ENCODE results near the gene CT45A3. TPM values are rescaled to one million over a fixed set of nuclear protein-coding genes. Genes with fewer than 3 reads are reported as not detected.
"Not testable (repeated sequence)": the region's sequence is repeated elsewhere in the genome, so short reads cannot be mapped to it uniquely, and the experiment has no call there.

The CT45A3 gene, protein sequence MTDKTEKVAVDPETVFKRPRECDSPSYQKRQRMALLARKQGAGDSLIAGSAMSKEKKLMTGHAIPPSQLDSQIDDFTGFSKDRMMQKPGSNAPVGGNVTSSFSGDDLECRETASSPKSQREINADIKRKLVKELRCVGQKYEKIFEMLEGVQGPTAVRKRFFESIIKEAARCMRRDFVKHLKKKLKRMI
- total RNA-seq (2021) (not detected in 2 replicates), Bru-seq, nascent RNA (not detected), BruChase-seq, experiment 1, labeled RNA remaining after a 2-hour chase (not detected), BruChase-seq, experiment 2, labeled RNA remaining after a 6-hour chase (not detected)
- long read RNA-seq = 0 reads

DNA sequence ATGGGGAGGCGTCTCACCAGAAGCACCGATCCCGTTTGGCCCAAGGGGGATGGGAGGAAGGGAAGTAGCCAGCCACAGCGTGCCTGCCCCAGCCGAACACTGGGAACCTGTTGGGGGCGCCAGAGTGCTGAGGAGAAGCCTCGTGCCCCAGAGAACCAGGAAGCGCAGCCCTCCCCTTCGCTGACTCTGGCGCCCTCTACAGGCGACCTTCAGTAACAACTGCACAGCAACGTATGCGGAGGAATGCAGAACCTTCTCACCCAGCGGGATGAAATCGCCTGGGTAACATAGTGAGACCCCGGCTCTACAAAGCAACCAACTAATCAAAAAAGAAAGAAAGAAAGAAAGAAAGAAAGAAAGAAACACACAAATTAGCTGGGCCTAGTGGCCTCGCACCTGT lies at the start of gene CT45A3:
TSS of gene CT45A3 (minus strand) at position 101 of the 400 bp plus-strand sequence. CDS start 3,747 bp downstream, outside the sequence.
- CTCF ChIA-PET; H3K27ac ChIP-seq (ENCODE audit: low read depth, low read length, poor library complexity, severe bottlenecking); BruUV-seq (replicated peaks): not testable (repeated sequence)

GRCh38 chrX:135802687-135803086 lies 34.7 kb upstream of the CT45A3 start, which contains the start of gene CT45A6:
CT45A6 (minus strand) TSS chrX:135802787; CDS start chrX:135798993, 3,794 bp downstream.
- POLR2A ChIA-PET (ENCODE audit: low non-redundant PET); intact Hi-C loops (cut with micrococcal nuclease; ENCODE audit: unreplicated experiment); DNase-seq (ENCODE audit: low spot score); BruUV-seq (replicated peaks); CTCF ChIA-PET; H3K36me3 ChIP-seq (ENCODE audit: insufficient read depth, low read length, poor library complexity, severe bottlenecking); H3K27me3 ChIP-seq (replicated peaks; ENCODE audit: insufficient read depth, low read depth, low read length, poor library complexity); H3K4me1 ChIP-seq (ENCODE audit: insufficient read depth, low read length, poor library complexity, severe bottlenecking); H3K9me3 ChIP-seq (ENCODE audit: low read depth, low read length, poor library complexity, severe bottlenecking); H3K4me3 ChIP-seq (ENCODE audit: low read depth, low read length, poor library complexity, severe bottlenecking); H3K27ac ChIP-seq (ENCODE audit: low read depth, low read length, poor library complexity, severe bottlenecking): not testable (repeated sequence)

More for the DNA sequence above, at the start of gene CT45A3:
- POLR2A ChIA-PET (ENCODE audit: low non-redundant PET); H3K27me3 ChIP-seq (replicated peaks; ENCODE audit: insufficient read depth, low read depth, low read length, poor library complexity); intact Hi-C loops (cut with micrococcal nuclease; ENCODE audit: unreplicated experiment); H3K4me3 ChIP-seq (ENCODE audit: low read depth, low read length, poor library complexity, severe bottlenecking); H3K4me1 ChIP-seq (ENCODE audit: insufficient read depth, low read length, poor library complexity, severe bottlenecking); DNase-seq (ENCODE audit: low spot score); H3K36me3 ChIP-seq (ENCODE audit: insufficient read depth, low read length, poor library complexity, severe bottlenecking); H3K9me3 ChIP-seq (ENCODE audit: low read depth, low read length, poor library complexity, severe bottlenecking): not testable (repeated sequence)

DNA sequence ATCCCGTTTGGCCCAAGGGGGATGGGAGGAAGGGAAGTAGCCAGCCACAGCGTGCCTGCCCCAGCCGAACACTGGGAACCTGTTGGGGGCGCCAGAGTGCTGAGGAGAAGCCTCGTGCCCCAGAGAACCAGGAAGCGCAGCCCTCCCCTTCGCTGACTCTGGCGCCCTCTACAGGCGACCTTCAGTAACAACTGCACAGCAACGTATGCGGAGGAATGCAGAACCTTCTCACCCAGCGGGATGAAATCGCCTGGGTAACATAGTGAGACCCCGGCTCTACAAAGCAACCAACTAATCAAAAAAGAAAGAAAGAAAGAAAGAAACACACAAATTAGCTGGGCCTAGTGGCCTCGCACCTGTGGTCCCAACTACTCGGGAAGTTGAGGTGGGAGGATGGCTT lies 17.4 kb upstream of the CT45A3 start, which contains the start of gene CT45A5:
TSS of gene CT45A5 (minus strand) at position 101 of the 400 bp plus-strand sequence. CDS start 3,774 bp downstream, outside the sequence.
- BruUV-seq (replicated peaks); intact Hi-C loops (cut with micrococcal nuclease; ENCODE audit: unreplicated experiment); H3K4me3 ChIP-seq (ENCODE audit: low read depth, low read length, poor library complexity, severe bottlenecking); POLR2A ChIA-PET (ENCODE audit: low non-redundant PET); H3K36me3 ChIP-seq (ENCODE audit: insufficient read depth, low read length, poor library complexity, severe bottlenecking); H3K27me3 ChIP-seq (replicated peaks; ENCODE audit: insufficient read depth, low read depth, low read length, poor library complexity); H3K9me3 ChIP-seq (ENCODE audit: low read depth, low read length, poor library complexity, severe bottlenecking); H3K27ac ChIP-seq (ENCODE audit: low read depth, low read length, poor library complexity, severe bottlenecking); DNase-seq (ENCODE audit: low spot score); CTCF ChIA-PET; H3K4me1 ChIP-seq (ENCODE audit: insufficient read depth, low read length, poor library complexity, severe bottlenecking): not testable (repeated sequence)

GRCh38 chrX:135744739-135745138 lies 23.3 kb downstream of the CT45A3 start:
- H3K9me3 ChIP-seq (ENCODE audit: low read depth, low read length, poor library complexity, severe bottlenecking); H3K36me3 ChIP-seq (ENCODE audit: insufficient read depth, low read length, poor library complexity, severe bottlenecking); POLR2A ChIA-PET (ENCODE audit: low non-redundant PET); intact Hi-C loops (cut with micrococcal nuclease; ENCODE audit: unreplicated experiment); H3K4me3 ChIP-seq (ENCODE audit: low read depth, low read length, poor library complexity, severe bottlenecking); BruUV-seq (replicated peaks); H3K27me3 ChIP-seq (replicated peaks; ENCODE audit: insufficient read depth, low read depth, low read length, poor library complexity); CTCF ChIA-PET; H3K4me1 ChIP-seq (ENCODE audit: insufficient read depth, low read length, poor library complexity, severe bottlenecking); H3K27ac ChIP-seq (ENCODE audit: low read depth, low read length, poor library complexity, severe bottlenecking); DNase-seq (ENCODE audit: low spot score): not testable (repeated sequence)

- TF ChIP-seq CTCF (conservative IDR thresholded peaks at IDR 0.05; ENCODE audit: low read depth, low read length) (no peak), EZH2 (IDR thresholded peaks at IDR 0.05; ENCODE audit: borderline replicate concordance, low read depth, low read length, poor library complexity, severe bottlenecking) (no peak)
- Histone ChIP-seq H3K27me3 (replicated peaks; ENCODE audit: insufficient read depth, low read depth, low read length, poor library complexity) (no peaks in the 10 kb centered on the region), H3K4me1 (ENCODE audit: insufficient read depth, low read length, poor library complexity, severe bottlenecking) (no peaks in the 10 kb centered on the region), H3K36me3 (ENCODE audit: insufficient read depth, low read length, poor library complexity, severe bottlenecking) (no peaks in the 10 kb centered on the region), H3K9me3 (ENCODE audit: low read depth, low read length, poor library complexity, severe bottlenecking) (no peaks in the 10 kb centered on the region), H3K27ac (ENCODE audit: low read depth, low read length, poor library complexity, severe bottlenecking) (no peak overlapping the region), H3K4me3 (ENCODE audit: low read depth, low read length, poor library complexity, severe bottlenecking) (no peak overlapping the region)
- POLR2A ChIA-PET (ENCODE audit: low non-redundant PET) = no interaction called here
- DNase-seq (ENCODE audit: low spot score) = no peak
- CTCF ChIA-PET = no interaction called here
- intact Hi-C loops (cut with micrococcal nuclease; ENCODE audit: unreplicated experiment) = no loop called here
- no TSS peak for BruUV-seq (replicated peaks)
Measured at GRCh38 chrX:135741192-135741715, 26.7 kb downstream of the CT45A3 start.
